Rectal smooth muscle tissue (tissue), 1 donor: ENCODE data around the gene ZNF511.

Experiments used
- H3K27ac ChIP-seq: one replicate; pipeline ENCODE4 v1.7.0; 2013; ENCODE audit warnings: low read depth, low read length, inconsistent platforms
- H3K27me3 ChIP-seq: one replicate; pipeline ENCODE4 v1.7.0; 2013; ENCODE audit warnings: low read length; ENCODE audit not compliant: control insufficient read depth, insufficient read depth
- H3K36me3 ChIP-seq: one replicate; pipeline ENCODE4 v1.7.0; 2013; ENCODE audit warnings: low read length; ENCODE audit not compliant: control insufficient read depth, insufficient read depth
- H3K4me1 ChIP-seq: one replicate; pipeline ENCODE4 v1.7.0; 2013; ENCODE audit warnings: low read length; ENCODE audit not compliant: control insufficient read depth, insufficient read depth
- H3K4me3 ChIP-seq: one replicate; pipeline ENCODE4 v1.7.0; 2013; ENCODE audit warnings: low read length
- H3K9ac ChIP-seq: one replicate; pipeline ENCODE4 v1.7.0; 2013; ENCODE audit warnings: low read length

ZNF511 gene

GRCh38 chr10:133359554-133359971 is 50.8 kb downstream of the ZNF511 start:
- Histone ChIP-seq H3K9ac (no peak overlapping the region), H3K4me1 (no peaks in the 10 kb centered on the region), H3K27me3 (no peaks in the 10 kb centered on the region), H3K4me3 (no peak overlapping the region), H3K27ac (no peak overlapping the region), H3K36me3 (peaks cover 2% of the 10 kb centered on the region)

GRCh38 chr10:133359972-133360610 is 51.4 kb downstream of the ZNF511 start:
- H3K27me3 ChIP-seq, result no peaks in the 10 kb centered on the region
- H3K4me3 ChIP-seq, result no peak overlapping the region
- no peaks in the 10 kb centered on the region for H3K4me1 ChIP-seq
- no peak overlapping the region for H3K27ac ChIP-seq
- H3K36me3 ChIP-seq, result peaks cover 4% of the 10 kb centered on the region
- no peak overlapping the region for H3K9ac ChIP-seq

- H3K9ac ChIP-seq, result no peak overlapping the region
- H3K36me3 ChIP-seq, result peaks cover 11% of the 10 kb centered on the region
- no peaks in the 10 kb centered on the region for H3K27me3 ChIP-seq
- no peaks in the 10 kb centered on the region for H3K4me1 ChIP-seq
- no peak overlapping the region for H3K27ac ChIP-seq
- H3K4me3 ChIP-seq, result no peak overlapping the region
Measured at GRCh38 chr10:133361227-133361626, 52.5 kb downstream of the ZNF511 start.

- H3K4me3 ChIP-seq, result no peak overlapping the region
- H3K27ac ChIP-seq, result no peak overlapping the region
- H3K27me3 ChIP-seq, result no peaks in the 10 kb centered on the region
- no peak overlapping the region for H3K9ac ChIP-seq
- no peaks in the 10 kb centered on the region for H3K4me1 ChIP-seq
- H3K36me3 ChIP-seq, result peaks cover 15% of the 10 kb centered on the region
Measured at GRCh38 chr10:133361773-133362441, 53.2 kb downstream of the ZNF511 start.
